ENCODE data around the gene FOXI2. TPM values are rescaled to one million over a fixed set of nuclear protein-coding genes. Genes with fewer than 3 reads are reported as not detected.
A peak's percentile ranks its signal among the peaks of the same experiment; 100 is the strongest.

FOXI2 gene
- total RNA-seq, 4 donors from 2014 or later = 0.13 to 0.77 (median 0.73) TPM; not detected in 1

- Histone ChIP-seq H3K9me3 (no peaks in the 10 kb centered on the region), H3K36me3 (no peaks in the 10 kb centered on the region), H3K27ac (no peak overlapping the region), H3K4me3 (peak overlapping the region in 1 of 2 donors; percentile 42), H3K27me3 (peaks cover 90% of the 10 kb centered on the region), H3K4me1 (peaks cover 0 to 25% (median 0%) of the 10 kb centered on the region in 3 donors)
- WGBS, 2 donors (ENCODE audit: low coverage in 1 of 2) = 17% methylated on average over 14 of the region's 24 CpGs; no CpG with 5 or more reads in 1 of the 2 donors
- ATAC-seq = no peak
- TF ChIP-seq EP300 (IDR thresholded peaks at IDR 0.05) = no peak
- no peak for TF ChIP-seq POLR2AphosphoS5 (IDR thresholded peaks at IDR 0.05)
- TF ChIP-seq CTCF (IDR thresholded peaks at IDR 0.05) = no peak
Observed at GRCh38 chr10:127735723-127736221, 1.2 kb upstream of the FOXI2 start.

- TF ChIP-seq CTCF (IDR thresholded peaks at IDR 0.05) (no peak), POLR2AphosphoS5 (IDR thresholded peaks at IDR 0.05) (no peak), EP300 (IDR thresholded peaks at IDR 0.05) (no peak), POLR2A (IDR thresholded peaks at IDR 0.05) (no peak)
- Histone ChIP-seq H3K27ac (peak overlapping the region in 1 of 4 donors; percentile 60), H3K4me1 (peaks cover 0 to 25% (median 0%) of the 10 kb centered on the region in 3 donors), H3K36me3 (no peaks in the 10 kb centered on the region), H3K4me3 (peak overlapping the region in 1 of 2 donors; percentile 42), H3K27me3 (peaks cover 90% of the 10 kb centered on the region), H3K9me3 (no peaks in the 10 kb centered on the region)
- no CpG with 5 or more reads among the region's 66 CpGs for WGBS, 2 donors (ENCODE audit: low coverage in 1 of 2)
- ATAC-seq = no peak
Observed at GRCh38 chr10:127736222-127736914, 617 bp upstream of the FOXI2 start.

- 2 to 10% methylated on average over 2 to 9 of the region's 59 CpGs for WGBS, 2 donors (ENCODE audit: low coverage in 1 of 2)
- Histone ChIP-seq H3K27me3 (peaks cover 76% of the 10 kb centered on the region), H3K36me3 (no peaks in the 10 kb centered on the region), H3K4me1 (peaks cover 0 to 25% (median 0%) of the 10 kb centered on the region in 3 donors), H3K27ac (peak overlapping the region in 2 of 4 donors; percentile 35 to 60), H3K4me3 (peak overlapping the region in 1 of 2 donors; percentile 42), H3K9me3 (no peaks in the 10 kb centered on the region)
- ATAC-seq = no peak
- TF ChIP-seq CTCF (IDR thresholded peaks at IDR 0.05) (no peak), POLR2AphosphoS5 (IDR thresholded peaks at IDR 0.05) (no peak), EP300 (IDR thresholded peaks at IDR 0.05) (no peak), POLR2A (IDR thresholded peaks at IDR 0.05) (no peak)
Observed at GRCh38 chr10:127737563-127738511, 852 bp downstream of the FOXI2 start.

GRCh38 chr10:127738512-127739424 lies 1.8 kb downstream of the FOXI2 start:
- ATAC-seq = no peak
- TF ChIP-seq EP300 (IDR thresholded peaks at IDR 0.05) (no peak), CTCF (IDR thresholded peaks at IDR 0.05) (no peak), POLR2A (IDR thresholded peaks at IDR 0.05) (no peak), POLR2AphosphoS5 (IDR thresholded peaks at IDR 0.05) (no peak)
- Histone ChIP-seq H3K4me3 (no peak overlapping the region), H3K27ac (no peak overlapping the region), H3K4me1 (peaks cover 0 to 25% (median 0%) of the 10 kb centered on the region in 3 donors), H3K36me3 (no peaks in the 10 kb centered on the region), H3K9me3 (no peaks in the 10 kb centered on the region), H3K27me3 (peaks cover 72% of the 10 kb centered on the region)
- WGBS, 2 donors (ENCODE audit: low coverage in 1 of 2) = 40% methylated on average over 1 of the region's 59 CpGs; no CpG with 5 or more reads in 1 of the 2 donors
